Breast epithelium (tissue), 4 donors: ENCODE results near the gene CCSER1. TPM values are rescaled to one million over a fixed set of nuclear protein-coding genes. Genes with fewer than 3 reads are reported as not detected.

Source experiments
- DNase-seq, 2 donors: peaks; one replicate each; pipeline ENCODE4 v3.0.0-alpha.2; 2019; ENCODE audit warnings: low spot score in 2 of 2
- H3K27ac ChIP-seq, 2 donors: fragments of 200-600 bp; sonication (generic) in 1 of 2; one replicate each; pipeline ENCODE4 v1.5.1; 2016 to 2019; ENCODE audit warnings: mild to moderate bottlenecking in 1 of 2
- H3K27me3 ChIP-seq, 2 donors: fragments of 200-600 bp; sonication (generic) in 1 of 2; one replicate each; pipeline versions ENCODE4 v1.5.1 to v1.6.0; 2017 to 2019; ENCODE audit warnings: control low read depth in 1 of 2, mild to moderate bottlenecking in 1 of 2
- H3K36me3 ChIP-seq: fragments of 200-600 bp; one replicate; pipeline ENCODE4 v1.5.1; 2019
- H3K4me1 ChIP-seq, 2 donors: fragments of 200-600 bp; sonication (generic); one replicate each; pipeline ENCODE4 v1.5.1; 2016 to 2019; ENCODE audit warnings: control low read depth in 1 of 2
- H3K4me3 ChIP-seq, 3 donors: fragments of 200-600 bp; sonication (generic); 1 replicate in 2 of 3; 2 replicates in 1 of 3; pipeline ENCODE4 v1.5.1; 2016 to 2019; ENCODE audit warnings: mild to moderate bottlenecking in 3 of 3, moderate library complexity in 2 of 3
- H3K9me3 ChIP-seq, 2 donors: fragments of 200-600 bp; sonication (generic) in 1 of 2; one replicate each; pipeline ENCODE4 v1.5.1; 2016 to 2019; ENCODE audit warnings: control low read depth in 1 of 2
- POLR2A ChIP-seq: fragments of 450-650 bp; IDR thresholded peaks from one replicate; pipeline ENCODE4 v1.6.1; 2016; ENCODE audit warnings: antibody characterized with exemption, mild to moderate bottlenecking, moderate library complexity
- POLR2AphosphoS5 ChIP-seq, 3 donors: sonication (generic); formaldehyde crosslinking; IDR thresholded peaks; one replicate each; pipeline ENCODE4 v1.6.1; 2017; ENCODE audit warnings: antibody characterized with exemption in 3 of 3
- intact Hi-C: fragments of 100-400 bp; cut with DNase I; formaldehyde crosslinking; loops from one replicate; pipeline ENCODE4 v1.15.1; 2023; ENCODE audit warnings: low total_unique reads
- total RNA-seq, 3 donors: library from RNA; depleted of rRNA; stranded (reverse); fragments of >200 nt; gene quantifications; one replicate each; pipeline ENCODE4 v1.1.0, GENCODE V29; 2016
- TF ChIP-seq, protein P1 (sequence below), 3 donors: fragments of 450-650 bp; IDR thresholded peaks; one replicate each; pipeline ENCODE4 v1.5.1; 2016 to 2017; ENCODE audit warnings: antibody characterized with exemption in 3 of 3, mild to moderate bottlenecking in 3 of 3, moderate library complexity in 3 of 3

CCSER1 gene
- total RNA-seq, 3 donors from 2014 or later, result 6.4 to 73.3 (median 55.7) TPM

DNA sequence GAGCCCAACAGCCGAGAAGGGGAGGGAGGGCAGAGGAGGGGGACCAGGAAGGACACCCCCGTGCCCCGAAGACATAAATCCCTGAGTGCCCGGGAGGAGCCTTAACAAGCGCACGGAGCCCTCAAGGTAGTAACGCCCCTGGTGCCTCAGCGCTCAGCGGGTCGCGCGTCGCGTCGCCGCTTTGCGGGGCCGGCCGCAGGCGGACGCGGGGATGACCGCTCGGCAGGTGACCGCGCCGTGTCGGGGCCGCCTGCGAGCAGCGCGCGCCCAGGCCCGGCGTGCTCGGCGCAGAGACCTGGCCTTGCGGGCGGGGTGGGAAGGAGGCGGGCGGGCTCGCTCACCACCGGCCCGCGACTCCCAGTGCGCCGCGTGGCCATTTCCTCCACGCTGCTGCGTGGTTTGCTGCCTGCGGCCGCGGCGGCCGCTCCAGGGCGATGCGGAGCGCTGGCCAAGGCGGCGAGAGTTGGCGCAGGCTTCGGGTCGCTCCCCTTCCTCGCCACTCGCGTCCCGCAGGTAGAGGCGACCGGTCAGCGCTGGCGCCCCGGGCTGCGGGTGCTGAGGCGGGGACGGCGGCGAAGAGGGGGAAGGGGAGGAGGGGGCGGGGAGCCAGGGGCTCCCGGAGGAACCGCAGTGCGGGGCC, 632 bp downstream of the CCSER1 start:
- Histone ChIP-seq H3K36me3 (no peaks in the 10 kb centered on the region), H3K27ac (peak overlapping the region; percentile 95), H3K4me3 (peak overlapping the region; percentile 58 to 89 (median 67)), H3K9me3 (no peaks in the 10 kb centered on the region), H3K27me3 (no peaks in the 10 kb centered on the region), H3K4me1 (peaks cover 0 to 5% of the 10 kb centered on the region in 2 donors)
- TF ChIP-seq, protein P1, sequence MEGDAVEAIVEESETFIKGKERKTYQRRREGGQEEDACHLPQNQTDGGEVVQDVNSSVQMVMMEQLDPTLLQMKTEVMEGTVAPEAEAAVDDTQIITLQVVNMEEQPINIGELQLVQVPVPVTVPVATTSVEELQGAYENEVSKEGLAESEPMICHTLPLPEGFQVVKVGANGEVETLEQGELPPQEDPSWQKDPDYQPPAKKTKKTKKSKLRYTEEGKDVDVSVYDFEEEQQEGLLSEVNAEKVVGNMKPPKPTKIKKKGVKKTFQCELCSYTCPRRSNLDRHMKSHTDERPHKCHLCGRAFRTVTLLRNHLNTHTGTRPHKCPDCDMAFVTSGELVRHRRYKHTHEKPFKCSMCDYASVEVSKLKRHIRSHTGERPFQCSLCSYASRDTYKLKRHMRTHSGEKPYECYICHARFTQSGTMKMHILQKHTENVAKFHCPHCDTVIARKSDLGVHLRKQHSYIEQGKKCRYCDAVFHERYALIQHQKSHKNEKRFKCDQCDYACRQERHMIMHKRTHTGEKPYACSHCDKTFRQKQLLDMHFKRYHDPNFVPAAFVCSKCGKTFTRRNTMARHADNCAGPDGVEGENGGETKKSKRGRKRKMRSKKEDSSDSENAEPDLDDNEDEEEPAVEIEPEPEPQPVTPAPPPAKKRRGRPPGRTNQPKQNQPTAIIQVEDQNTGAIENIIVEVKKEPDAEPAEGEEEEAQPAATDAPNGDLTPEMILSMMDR (IDR thresholded peaks at IDR 0.05), result no peak
- TF ChIP-seq POLR2AphosphoS5 (IDR thresholded peaks at IDR 0.05), result no peak
- no peak for TF ChIP-seq POLR2A
- DNase-seq, result peak in 1 of 2 donors; percentile 52
- intact Hi-C loops, result no loop called here

DNA sequence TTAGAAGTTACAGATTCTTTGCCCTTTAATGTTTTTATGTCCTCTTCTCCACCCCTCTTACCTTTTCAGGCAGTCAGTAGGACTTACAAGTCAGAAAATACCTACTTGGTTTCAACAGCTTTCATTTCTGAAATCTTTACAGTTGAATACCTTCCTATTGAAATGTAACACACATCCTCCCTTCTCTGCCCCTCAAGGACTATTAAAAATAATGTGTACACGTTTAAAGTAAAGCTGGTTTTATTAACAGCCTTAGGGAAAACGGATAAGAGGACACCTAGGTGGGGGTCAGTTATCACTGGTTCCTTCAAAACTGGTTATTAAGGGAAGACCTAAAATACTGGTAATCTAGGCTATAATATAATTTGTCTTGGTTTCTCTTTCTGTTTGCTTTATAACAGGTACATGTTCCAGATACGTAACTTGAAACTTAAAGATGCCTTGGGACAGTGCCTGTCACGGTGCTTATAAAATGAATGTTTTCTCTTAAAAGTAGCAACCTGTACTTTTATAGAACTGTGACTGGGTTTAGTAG, 1.8 kb downstream of the CCSER1 start:
- intact Hi-C loops, result no loop called here
- H3K27ac ChIP-seq, result peak overlapping the region; percentile 95

DNA sequence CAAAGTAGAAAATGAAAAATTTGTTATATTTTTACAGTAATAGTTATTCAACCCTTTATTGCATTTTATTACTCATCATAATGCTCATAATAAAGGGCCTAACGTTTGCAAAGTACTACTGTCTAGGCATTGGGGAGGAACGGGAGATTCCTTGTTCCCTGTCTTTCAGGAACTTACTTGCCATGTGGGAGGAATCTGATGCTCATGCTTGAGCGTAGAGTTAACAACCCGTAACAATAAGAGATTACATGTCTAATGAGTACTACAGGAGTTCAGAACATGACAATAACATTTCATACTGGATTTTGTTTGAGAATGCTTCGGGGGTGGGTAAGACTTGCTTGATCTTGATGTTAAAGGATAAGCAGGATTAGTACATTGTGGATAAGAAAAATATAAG, 2.9 kb downstream of the CCSER1 start:
- Histone ChIP-seq H3K4me1 (peaks cover 0 to 5% of the 10 kb centered on the region in 2 donors), H3K27ac (no peak overlapping the region), H3K4me3 (no peak overlapping the region), H3K27me3 (no peaks in the 10 kb centered on the region), H3K36me3 (no peaks in the 10 kb centered on the region), H3K9me3 (no peaks in the 10 kb centered on the region)
- no peak for DNase-seq
- TF ChIP-seq, protein P1 (IDR thresholded peaks at IDR 0.05), result no peak
- TF ChIP-seq POLR2AphosphoS5 (IDR thresholded peaks at IDR 0.05) (no peak), POLR2A (no peak)
- intact Hi-C loops, result no loop called here

More for the DNA sequence above, 1.8 kb downstream of the CCSER1 start:
- Histone ChIP-seq H3K9me3 (no peaks in the 10 kb centered on the region), H3K36me3 (no peaks in the 10 kb centered on the region), H3K4me3 (peak overlapping the region; percentile 58 to 89 (median 67)), H3K4me1 (peaks cover 0 to 5% of the 10 kb centered on the region in 2 donors), H3K27me3 (no peaks in the 10 kb centered on the region)
- no peak for DNase-seq
- TF ChIP-seq POLR2A, result no peak
- TF ChIP-seq, protein P1 (IDR thresholded peaks at IDR 0.05), result no peak
- no peak for TF ChIP-seq POLR2AphosphoS5 (IDR thresholded peaks at IDR 0.05)

DNA sequence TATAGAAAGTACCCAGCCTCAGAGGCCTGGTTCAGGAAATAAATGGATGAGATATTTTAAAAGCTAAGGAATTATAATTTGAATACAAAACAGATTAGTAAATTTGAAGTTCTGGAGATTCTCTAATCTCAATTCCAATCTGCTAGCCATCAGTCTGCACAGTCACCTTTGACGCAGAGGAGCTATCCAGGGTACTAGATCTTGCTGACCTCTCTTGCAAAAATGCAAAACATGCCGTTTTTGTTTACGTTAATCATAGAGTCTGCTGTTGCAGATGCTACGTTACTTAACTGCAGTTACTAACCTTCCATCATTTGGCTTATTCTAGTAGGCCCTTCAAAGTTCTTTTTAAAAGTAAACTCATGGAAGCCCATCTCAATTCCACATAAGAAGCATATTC, 10.4 kb downstream of the CCSER1 start:
- intact Hi-C loops, result no loop called here
- TF ChIP-seq, protein P1 (IDR thresholded peaks at IDR 0.05), result no peak
- TF ChIP-seq POLR2A, result no peak
- TF ChIP-seq POLR2AphosphoS5 (IDR thresholded peaks at IDR 0.05), result no peak
- no peaks in the 10 kb centered on the region for H3K4me1 ChIP-seq

DNA sequence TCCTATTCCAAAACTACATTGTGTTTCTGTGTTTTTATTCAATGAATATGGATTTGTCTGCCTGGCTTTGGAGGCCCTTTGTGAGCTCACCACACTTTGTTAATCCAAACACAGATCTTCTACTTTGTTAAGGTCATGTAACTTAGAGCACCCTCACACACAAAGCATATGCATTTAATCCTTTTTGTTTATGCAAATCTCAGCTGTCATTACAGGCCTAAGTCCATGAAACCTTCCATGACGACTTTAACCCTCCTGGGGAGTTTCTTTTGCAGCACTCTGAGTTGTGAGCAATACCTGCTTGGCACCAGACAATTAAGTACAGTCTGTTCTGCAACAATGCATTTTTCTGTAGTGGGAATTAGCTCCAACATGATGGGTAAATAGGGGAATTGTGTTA, 14.9 kb downstream of the CCSER1 start:
- TF ChIP-seq POLR2AphosphoS5 (IDR thresholded peaks at IDR 0.05), result no peak
- TF ChIP-seq POLR2A, result no peak
- TF ChIP-seq, protein P1 (IDR thresholded peaks at IDR 0.05), result no peak
- H3K27ac ChIP-seq, result no peak overlapping the region
- DNase-seq, result no peak
- H3K36me3 ChIP-seq, result no peaks in the 10 kb centered on the region
- intact Hi-C loops, result no loop called here
- no peaks in the 10 kb centered on the region for H3K9me3 ChIP-seq
- no peaks in the 10 kb centered on the region for H3K4me1 ChIP-seq
- no peaks in the 10 kb centered on the region for H3K27me3 ChIP-seq
- no peak overlapping the region for H3K4me3 ChIP-seq

More for the DNA sequence above, 10.4 kb downstream of the CCSER1 start:
- no peaks in the 10 kb centered on the region for H3K27me3 ChIP-seq
- no peak for DNase-seq
- H3K9me3 ChIP-seq, result no peaks in the 10 kb centered on the region
- H3K4me3 ChIP-seq, result no peak overlapping the region
- no peak overlapping the region for H3K27ac ChIP-seq
- H3K36me3 ChIP-seq, result no peaks in the 10 kb centered on the region
